GM21528 (cell line): ENCODE data around the gene UBXN6.
A peak's percentile ranks its signal among the peaks of the same experiment; 100 is the strongest.

ENCODE experiments used
- ATAC-seq: cut with Tn5 transposase; IDR thresholded peaks from one replicate; pipeline ENCODE4 v1.9.1; 2021; ENCODE audit warnings: mild to moderate bottlenecking, moderate library complexity; ENCODE audit not compliant: unreplicated experiment, low FRiP score

Gene UBXN6

DNA sequence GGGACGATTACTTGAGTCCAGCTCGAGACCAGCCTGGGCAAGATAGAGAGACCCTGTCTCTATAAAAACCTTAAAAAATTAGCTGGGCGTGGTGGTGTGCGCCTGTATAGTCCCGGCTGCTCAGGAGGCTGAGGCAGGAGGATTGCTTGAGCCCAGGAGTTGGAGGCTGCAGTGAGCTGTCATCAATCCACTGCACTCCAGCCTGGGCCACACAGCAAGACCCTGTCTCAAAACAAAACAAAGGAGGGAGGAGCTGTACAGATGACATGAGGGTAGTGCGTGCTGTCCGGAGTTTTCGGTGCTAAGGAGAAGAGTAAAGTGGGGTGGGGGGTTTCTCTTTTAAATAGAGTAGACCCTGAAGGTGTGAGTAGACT is 37.1 kb upstream of the UBXN6 start:
- ATAC-seq = no peak

DNA sequence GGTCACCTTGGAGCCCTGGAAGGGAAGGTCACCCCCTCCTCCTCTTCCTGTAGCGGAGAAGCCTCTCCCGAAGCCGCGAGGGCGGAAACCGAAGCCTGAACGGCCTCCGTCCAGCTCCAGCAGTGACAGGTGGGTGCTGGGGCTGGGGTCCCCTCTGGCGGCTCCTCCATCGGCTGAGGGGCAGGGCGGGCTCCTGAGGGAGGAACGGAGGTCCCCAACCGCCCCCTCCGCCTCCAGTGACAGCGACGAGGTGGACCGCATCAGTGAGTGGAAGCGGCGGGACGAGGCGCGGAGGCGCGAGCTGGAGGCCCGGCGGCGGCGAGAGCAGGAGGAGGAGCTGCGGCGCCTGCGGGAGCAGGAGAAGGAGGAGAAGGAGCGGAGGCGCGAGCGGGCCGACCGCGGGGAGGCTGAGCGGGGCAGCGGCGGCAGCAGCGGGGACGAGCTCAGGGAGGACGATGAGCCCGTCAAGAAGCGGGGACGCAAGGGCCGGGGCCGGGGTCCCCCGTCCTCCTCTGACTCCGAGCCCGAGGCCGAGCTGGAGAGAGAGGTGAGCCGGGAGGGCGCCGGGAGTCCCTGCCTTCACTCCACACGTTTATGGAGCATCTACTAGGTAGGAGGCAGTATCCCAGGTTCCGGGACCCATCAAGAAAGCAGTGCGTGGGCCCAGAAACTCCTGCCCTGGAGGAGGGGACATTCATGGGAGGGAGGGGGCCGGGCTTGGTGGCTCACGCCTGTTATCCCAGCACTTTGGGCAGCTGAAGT is 36.5 kb upstream of the UBXN6 start:
- ATAC-seq = no peak

GRCh38 chr19:4493104-4493928 is 35.7 kb upstream of the UBXN6 start:
- no peak for ATAC-seq

DNA sequence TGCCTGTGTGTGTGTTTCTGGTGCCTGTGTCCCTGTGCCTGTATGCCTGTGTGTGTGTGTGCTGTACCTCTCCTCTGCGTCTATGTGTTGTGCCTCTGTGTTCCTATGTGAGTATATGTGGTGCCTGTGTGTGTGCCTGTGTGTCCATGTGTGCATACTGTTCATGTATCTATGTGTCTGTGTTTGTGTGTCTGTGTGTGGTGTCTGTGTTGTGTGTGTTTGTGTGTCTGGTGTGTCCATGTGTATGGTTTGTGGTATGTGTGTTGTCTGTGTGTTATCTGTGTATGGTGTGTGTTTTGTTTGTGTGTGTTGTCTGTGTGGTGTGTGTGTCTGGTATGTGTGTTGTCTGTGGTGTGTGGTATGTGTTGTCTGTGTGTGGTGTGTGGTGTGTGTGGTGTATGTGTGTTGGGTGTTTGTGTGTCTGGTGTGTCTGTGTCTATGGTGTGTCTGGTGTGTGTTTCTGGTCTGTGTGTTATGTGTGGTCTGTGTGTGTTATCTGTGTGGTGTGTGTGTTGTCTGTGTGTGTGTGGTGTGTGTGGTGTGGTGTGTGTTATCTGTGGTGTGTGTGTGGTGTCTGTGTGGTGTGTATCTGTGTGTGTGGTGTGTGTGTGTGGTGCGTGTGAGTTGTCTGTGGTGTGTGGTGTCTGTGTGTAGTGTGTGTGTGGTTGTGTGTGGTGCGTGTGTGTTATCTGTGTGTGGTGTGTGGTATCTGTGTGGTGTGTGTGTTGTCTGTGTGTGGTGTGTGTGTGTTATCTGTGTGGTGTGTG is 34.9 kb upstream of the UBXN6 start:
- ATAC-seq = no peak

DNA sequence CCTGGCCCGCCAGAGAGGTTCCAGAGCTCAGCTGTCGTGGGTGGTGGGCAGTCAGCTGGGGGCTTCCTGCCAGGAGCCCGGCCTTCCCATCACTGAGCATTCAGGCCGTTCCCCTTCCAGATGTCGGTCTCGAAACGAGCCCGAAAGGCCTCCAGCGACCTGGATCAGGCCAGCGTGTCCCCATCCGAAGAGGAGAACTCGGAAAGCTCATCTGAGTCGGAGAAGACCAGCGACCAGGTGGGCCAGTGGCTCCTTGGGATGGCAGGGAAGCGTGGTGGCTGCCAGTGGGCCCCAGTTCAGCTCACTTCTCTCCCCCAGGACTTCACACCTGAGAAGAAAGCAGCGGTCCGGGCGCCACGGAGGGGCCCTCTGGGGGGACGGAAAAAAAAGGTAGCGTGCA is 33.9 kb upstream of the UBXN6 start:
- no peak for ATAC-seq

- ATAC-seq = no peak
Observed at GRCh38 chr19:4488496-4488895, 30.9 kb upstream of the UBXN6 start.

GRCh38 chr19:4487572-4487971 is 30.0 kb upstream of the UBXN6 start:
- ATAC-seq = no peak

DNA sequence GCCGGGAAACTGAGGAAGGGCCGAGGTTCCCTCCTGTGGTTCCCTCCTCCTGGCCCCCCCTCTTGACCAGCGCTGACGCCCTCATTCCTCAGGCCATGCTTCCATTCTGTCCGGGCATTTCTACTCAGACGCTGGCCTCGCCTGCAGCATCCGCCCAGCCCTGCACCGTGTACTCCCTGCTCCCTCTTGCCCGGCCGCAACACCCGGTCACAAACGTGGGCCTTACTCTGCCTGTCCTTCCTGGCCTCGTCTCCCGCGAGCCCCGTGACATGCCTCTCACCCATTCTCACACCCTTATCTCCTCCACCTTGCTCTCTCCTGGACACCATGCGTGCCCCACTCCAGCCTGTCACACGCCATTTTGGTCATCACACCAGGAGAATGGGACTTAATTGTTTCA is 25.8 kb upstream of the UBXN6 start:
- ATAC-seq = no peak

DNA sequence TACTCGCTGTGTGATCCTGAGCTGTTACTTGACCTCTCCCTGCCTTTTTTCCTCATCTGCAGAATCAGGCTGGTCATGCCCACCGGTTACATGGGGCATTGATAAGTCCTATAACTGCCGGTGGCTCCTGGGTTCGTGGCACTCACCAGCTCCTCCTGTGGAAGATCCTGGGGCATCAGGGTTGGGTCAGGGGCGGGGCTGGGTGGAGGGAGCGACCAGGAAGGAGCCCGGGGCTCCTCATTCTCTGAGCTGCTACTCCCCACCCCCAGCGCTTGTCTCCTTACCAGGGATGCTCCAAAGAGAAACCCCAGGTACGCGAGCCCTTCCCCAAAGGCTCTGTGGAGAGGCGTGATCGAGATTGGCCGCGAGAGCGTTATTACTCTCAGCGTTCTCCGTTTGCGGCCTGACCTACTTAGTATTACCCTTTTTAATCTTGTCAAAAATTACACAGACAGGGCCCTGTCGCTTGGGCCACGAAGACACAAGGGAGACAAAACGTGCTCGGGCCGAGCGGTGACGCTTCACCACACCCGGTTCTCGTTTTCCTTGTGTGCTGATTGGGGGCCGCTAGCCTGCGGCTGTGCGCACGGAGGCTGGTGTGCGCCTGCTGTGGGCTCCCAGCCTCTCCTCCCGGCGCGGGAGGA is 25.2 kb upstream of the UBXN6 start:
- no peak for ATAC-seq

- no peak for ATAC-seq
Observed at GRCh38 chr19:4477034-4477801, 19.6 kb upstream of the UBXN6 start.

- ATAC-seq = no peak
Observed at GRCh38 chr19:4474514-4475022, 17.0 kb upstream of the UBXN6 start.

GRCh38 chr19:4473763-4474513 is 16.3 kb upstream of the UBXN6 start:
- no peak for ATAC-seq

- ATAC-seq = no peak
Observed at GRCh38 chr19:4473011-4473762, 15.6 kb upstream of the UBXN6 start.

DNA sequence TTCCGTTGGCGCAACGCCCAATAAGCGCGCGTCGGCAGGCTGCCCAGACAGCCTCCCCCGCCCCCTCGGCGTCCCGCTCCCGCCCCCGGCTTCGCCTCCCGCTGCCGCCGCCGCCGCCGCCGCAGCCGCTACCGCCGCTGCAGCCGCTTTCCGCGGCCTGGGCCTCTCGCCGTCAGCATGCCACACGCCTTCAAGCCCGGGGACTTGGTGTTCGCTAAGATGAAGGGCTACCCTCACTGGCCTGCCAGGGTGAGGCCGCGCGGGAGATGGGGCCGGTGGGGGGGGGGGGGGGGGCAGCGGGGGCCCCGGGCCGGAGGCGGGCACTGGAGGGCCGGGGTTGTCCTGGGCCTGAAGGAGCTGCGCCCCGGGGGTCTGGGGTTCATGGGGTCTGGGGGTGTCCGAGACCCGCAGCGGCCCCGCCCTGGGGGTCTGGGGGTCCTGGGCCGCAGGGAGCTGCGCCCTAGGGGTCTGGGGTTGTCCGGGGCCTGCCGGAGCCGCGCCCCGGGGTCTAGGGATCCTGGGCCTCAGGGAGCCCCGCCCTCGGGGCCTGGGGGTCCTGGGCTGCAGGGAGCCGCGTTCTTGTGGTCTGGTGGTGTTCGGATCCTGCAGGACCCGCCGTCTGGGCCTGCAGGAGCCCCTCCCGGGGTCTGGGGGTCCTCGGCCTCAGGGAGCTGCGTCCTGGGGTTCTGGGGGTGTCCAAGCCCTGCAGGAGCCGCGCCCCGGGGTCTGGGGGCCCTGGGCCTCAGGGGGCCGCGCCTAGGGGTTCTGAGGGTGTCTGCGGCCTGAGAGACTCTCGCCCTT is 14.8 kb upstream of the UBXN6 start, which contains the start of gene HDGFL2:
HDGFL2 (plus strand) TSS at position 124 of the 801 bp plus-strand sequence; CDS start at position 178, 54 bp downstream.
- ATAC-seq = peak; percentile 1

- ATAC-seq = peak; percentile 83
Observed at GRCh38 chr19:4471403-4472173, 14.0 kb upstream of the UBXN6 start.

- no peak for ATAC-seq
Observed at GRCh38 chr19:4467835-4468234, 10.2 kb upstream of the UBXN6 start.
